GM21723 (cell line): Measurements from ENCODE around the gene B4GALT1.
A peak's percentile ranks its signal among the peaks of the same experiment; 100 is the strongest.

Experiments
- ATAC-seq: cut with Tn5 transposase; IDR thresholded peaks from one replicate; pipeline ENCODE4 v1.9.1; 2021; ENCODE audit warnings: mild to moderate bottlenecking, moderate library complexity; ENCODE audit not compliant: unreplicated experiment

The B4GALT1 gene

DNA sequence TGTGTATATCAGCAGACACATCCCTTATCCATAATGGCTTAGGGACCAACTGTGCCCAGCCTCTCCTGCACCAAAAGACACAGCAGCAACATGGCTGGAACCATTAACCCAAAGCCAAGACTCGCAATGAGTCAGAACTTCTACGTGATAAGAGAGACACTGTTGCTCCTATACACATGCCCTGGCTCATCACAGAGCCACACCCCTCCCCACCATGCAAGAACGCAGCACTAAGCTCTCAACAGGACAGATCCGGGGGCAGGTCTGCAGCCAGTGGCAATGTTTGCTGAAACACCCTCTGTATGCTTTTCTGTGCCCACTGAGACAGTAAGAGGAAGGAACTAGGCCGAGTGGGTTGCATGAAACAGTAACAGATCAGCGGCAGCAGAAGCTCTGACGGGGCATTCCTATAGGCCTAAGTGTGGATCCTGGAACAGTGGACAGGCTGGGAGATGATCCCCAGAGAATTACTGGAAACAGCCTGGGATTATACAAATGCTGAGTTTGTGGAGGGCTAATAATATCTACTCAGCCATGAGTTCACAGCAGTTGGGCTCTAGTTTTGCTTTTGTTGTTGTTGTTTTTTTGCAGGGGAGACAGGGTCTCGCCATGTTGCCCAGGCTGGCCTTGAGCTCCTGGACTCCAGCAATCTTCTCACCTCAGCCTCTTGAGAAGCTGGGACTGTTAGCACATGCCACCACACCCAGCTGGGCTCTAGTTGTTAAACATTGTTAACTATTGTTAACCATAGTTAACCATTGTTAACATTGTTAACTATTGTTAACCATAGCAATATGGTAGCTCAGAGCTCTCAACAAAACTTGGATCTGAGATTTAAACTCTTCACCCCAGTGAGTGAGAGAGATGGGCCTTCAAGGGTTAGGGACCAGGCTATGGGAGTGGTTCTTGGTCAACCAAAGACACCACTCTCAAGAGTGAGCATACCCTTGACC lies 41.0 kb downstream of the B4GALT1 start:
- ATAC-seq: peak; percentile 33

DNA sequence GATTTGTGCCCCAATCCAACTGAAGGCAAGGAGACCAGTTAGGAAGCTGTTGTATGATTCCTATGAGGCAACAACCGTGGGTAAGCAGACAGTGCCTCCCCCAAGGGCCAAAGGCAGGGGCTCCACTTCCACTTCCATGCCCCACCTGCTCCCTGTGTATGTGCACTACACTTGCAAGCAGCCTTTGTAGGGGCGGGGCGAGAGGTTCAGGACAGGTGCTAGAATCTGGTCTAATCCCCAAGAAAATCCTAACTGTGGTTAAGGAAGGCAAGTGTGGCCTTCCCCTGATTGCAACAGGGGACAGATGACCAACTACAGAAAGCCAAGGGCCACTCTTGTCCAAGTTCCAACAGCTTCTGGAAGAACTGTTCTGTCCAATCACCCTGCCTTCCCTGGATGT lies 41.7 kb downstream of the B4GALT1 start:
- ATAC-seq: no peak

DNA sequence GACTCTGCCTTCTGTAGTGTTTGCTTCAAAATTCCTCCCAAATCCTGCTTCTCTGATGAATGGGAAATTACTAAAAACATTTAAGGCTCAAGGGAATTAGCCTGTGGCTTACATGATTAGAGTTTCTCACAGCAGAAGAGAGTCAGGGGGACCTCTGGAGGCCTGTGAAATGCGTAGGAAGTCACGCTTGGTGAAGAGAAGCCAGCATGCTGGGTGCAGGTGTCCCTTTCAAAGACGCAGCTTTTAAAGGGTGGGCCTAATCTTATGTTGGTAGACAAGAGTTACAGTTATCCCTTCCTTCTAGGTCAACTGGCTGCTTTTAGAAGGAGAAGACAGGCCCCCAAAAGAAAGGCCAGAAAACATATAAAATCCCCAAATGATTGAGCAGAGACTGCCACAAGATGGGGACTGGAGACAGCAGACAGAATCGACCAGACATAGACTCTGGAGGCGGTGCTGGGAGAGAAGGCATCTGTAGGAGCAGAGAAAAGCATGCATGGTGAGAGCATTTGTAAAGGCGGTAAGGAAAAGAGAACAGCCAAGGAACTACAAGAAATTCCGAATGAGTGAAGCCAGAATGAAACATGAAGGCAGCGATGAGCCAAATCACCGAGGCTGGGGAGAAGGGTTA lies 42.3 kb downstream of the B4GALT1 start:
- peak; percentile 74 for ATAC-seq

DNA sequence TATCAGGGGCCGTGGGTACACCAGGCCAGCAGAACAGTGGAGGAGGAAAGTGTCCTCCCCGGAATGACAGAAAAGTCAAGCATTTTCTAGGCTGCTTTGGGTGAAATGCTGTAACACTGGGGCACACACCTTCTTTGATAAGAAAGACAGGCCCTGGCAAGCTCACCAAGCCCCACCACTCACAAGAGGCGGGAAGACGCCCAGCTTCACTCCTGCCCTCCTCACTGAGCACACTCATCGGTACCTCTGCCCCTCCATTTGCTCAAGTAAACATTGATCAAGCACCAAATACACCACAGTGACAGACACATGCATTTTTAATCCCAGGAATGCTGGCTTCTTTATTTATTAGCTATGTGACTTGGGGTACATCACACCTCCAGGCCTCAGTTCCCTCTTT lies 43.1 kb downstream of the B4GALT1 start:
- ATAC-seq: no peak

- no peak for ATAC-seq
Observed at GRCh38 chr9:33123407-33124031, 43.6 kb downstream of the B4GALT1 start.

DNA sequence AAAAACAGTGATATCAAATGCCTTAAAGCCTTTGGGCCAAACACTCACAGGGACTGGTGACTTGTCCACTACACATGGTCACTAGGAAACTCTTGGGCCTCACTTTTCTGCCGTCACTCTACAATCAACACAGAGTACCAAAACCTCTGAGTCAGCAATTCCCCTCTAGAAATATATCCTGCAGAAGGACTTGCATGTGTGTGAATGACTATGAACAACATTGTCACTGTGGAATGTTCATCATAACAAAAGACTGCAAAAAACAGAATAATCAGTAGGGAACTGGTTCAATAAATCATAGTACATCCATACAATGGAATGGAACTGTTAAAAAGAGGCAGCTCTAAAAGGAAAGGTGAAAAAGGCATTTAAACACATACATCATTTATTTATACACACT lies 46.5 kb downstream of the B4GALT1 start:
- no peak for ATAC-seq

DNA sequence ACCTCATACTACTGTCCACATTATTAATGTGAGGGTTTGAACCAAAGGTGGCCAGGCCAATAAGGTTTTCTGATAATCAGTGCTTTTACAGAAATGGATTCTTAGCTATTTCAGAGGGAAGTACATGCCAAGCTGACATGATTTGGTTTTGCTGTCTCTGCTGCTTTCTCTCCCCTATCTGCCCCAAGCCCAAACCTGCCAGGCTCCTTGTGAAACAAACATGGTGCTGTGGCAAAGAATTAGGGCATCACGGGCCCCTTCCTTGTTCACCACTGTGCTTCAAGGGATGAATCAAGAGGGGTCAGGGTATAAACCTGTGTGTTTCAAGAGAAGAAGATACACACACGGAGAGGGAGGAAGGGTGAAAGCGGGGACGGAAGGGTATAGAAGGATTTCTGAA lies 49.3 kb downstream of the B4GALT1 start:
- ATAC-seq: no peak

DNA sequence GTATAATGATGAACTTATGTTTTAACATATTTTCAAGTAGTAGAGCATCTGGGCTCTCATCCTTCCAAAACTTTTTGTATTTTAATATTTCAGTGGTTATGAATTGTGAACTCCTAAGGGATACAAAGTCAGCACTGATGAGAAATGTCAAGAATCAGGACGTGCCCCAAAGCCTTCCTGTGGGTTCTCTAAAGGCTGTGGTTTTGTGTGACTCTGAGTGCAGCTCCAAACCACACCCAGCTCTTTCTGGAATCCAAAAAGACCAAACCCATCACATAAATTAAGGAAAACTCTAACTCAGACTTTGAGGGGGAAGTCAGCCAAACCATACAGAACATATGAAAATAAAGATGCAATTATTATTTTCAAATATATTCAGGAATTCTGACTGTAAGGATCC lies 49.8 kb downstream of the B4GALT1 start:
- ATAC-seq: no peak

- ATAC-seq: peak; percentile 64
Observed at GRCh38 chr9:33116860-33117259, 50.3 kb downstream of the B4GALT1 start.

- no peak for ATAC-seq
Observed at GRCh38 chr9:33114746-33115145, 52.4 kb downstream of the B4GALT1 start.

- ATAC-seq: no peak
Observed at GRCh38 chr9:33113799-33114547, 53.2 kb downstream of the B4GALT1 start.

DNA sequence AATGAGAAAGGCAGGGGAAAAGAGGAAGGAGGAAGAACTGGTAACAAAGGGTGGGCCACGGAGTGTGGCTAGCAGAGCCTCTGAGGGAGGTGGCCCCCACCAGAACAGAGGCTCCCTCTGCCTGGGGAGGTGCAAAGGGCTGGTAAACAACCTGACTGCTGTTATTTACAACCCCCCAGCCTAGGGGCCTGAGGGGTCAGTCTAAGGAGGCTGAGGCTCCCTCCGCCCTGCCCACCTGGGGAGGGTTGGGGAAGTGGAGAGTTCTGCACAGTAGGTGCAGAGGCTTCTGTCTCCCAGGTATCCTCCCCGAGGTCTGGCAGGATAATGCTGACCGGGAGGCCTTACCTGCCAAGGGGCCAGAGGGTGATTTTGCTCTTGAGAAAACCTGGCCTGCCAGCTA lies 55.0 kb downstream of the B4GALT1 start:
- ATAC-seq: no peak

DNA sequence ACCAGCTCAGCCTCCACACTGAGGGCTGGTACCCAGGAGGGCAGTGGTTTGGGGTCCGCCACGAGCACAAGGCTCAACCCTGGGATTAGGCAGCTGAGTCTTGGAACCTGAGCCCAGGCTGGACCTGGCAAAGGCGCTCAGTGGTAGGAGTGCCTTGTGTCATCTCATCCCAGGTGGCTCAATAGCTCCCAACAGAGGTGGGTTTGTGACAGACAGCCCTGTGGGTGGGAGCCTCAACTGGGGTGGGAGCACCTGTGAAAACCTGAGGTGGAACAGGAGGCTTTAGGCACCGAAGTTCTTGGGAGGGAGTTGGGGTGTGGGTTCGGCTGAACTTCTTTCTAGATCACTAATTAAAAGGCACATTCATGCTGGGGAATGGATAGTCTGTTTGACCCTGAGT lies 55.5 kb downstream of the B4GALT1 start:
- ATAC-seq: no peak

- no peak for ATAC-seq
Observed at GRCh38 chr9:33110686-33111085, 56.5 kb downstream of the B4GALT1 start.

DNA sequence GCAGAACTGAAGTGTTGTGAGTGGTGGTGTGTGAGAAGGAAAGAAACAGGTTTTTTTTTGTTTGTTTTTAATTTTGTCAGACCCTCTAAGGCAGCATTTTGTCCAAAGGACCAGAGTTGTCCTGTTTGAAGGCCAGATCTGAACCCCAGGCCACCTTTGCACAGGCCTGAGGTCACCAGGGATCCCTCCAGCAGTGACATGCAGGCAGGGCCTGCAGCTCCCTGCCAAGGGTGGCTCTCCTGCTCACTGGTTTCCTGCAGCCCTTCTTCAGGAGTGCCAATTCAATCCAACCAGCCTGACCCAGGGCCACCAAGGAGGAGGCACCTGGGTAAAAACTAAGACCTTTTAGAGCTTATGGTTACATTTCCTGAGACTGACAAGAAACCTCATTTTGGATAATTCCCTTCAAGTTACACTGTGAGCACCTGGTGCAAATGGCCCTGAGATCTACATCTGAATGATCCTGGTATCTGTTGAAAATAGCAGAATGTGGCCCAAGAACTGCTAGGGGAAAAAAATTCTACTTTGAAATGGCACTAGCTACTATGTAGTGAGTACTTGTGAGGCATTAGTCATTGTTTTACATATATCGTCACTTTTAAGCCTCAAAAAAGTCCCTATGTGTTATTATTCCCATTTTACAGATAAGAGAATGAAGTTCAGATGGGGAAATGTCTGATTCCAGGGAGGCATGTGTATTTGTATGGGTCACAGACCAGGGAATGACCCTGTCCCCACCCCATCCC lies 57.1 kb downstream of the B4GALT1 start:
- no peak for ATAC-seq

GRCh38 chr9:33109097-33109496 lies 58.0 kb downstream of the B4GALT1 start:
- ATAC-seq: no peak

- ATAC-seq: no peak
Observed at GRCh38 chr9:33108472-33108871, 58.7 kb downstream of the B4GALT1 start.

DNA sequence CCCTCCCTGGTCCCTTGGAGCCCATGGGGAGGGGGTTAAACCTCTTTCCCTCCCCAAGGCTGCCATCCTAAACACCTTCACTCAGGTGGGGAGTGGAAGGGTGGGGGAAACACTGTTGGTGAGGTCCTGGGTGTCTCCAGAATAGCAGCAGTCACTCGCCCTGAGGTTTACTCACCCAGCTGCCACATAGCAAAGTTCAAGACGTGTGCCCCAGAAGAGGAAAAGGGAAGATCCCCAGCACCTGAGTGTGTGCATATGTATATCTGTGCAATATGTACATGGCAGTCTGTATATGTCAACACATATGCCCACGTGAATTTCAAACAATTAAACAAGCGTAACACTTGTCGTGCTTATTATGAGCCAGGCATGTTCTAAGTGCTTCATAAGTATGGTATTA lies 59.4 kb downstream of the B4GALT1 start:
- no peak for ATAC-seq

- no peak for ATAC-seq
Observed at GRCh38 chr9:33106827-33107621, 60.1 kb downstream of the B4GALT1 start.

GRCh38 chr9:33106372-33106771 lies 60.8 kb downstream of the B4GALT1 start:
- no peak for ATAC-seq
